IMR-90 (cell line): ENCODE measurements around the gene CLK4. TPM values are rescaled to one million over a fixed set of nuclear protein-coding genes. Genes with fewer than 3 reads are reported as not detected.

ENCODE experiments used
- ATAC-seq: fragments of 200-7000 bp; cut with Tn5 transposase; 2 replicates; pipeline ENCODE4 v1.9.1; 2020; ENCODE audit warnings: low read depth, mild to moderate bottlenecking, moderate library complexity
- BruUV-seq: library from RNA; stranded (reverse); fragments of 400-500 nt; replicated peaks from 2 replicates; lab custom pipeline; 2021; lab: Mats Ljungman, UMichigan
- CTCF ChIA-PET: fragments of 300-600 bp; formaldehyde crosslinking; extraction: SDS; loops from one replicate; lab custom pipeline; 2021; ENCODE audit warnings: antibody characterized with exemption; lab: Yijun Ruan, JAX
- POLR2A ChIA-PET: fragments of 300-600 bp; sonication (Branson Sonifier 250); formaldehyde crosslinking; loops from one replicate; lab custom pipeline; 2022; ENCODE audit warnings: antibody characterized with exemption; ENCODE audit not compliant: unreplicated experiment; lab: Charles Lee
- DNase-seq: peaks from one replicate; pipeline ENCODE4 v3.0.0; 2013
- H2AFZ ChIP-seq: replicated peaks from 2 replicates; pipeline ENCODE3; 2013; ENCODE audit warnings: low read length, mild to moderate bottlenecking; ENCODE audit not compliant: poor library complexity
- H2AK5ac ChIP-seq: 2 replicates; pipeline ENCODE4 v1.6.1; 2013; ENCODE audit warnings: low read depth, low read length, inconsistent platforms
- H2AK9ac ChIP-seq: replicated peaks from 2 replicates; pipeline ENCODE3; 2013; ENCODE audit warnings: mild to moderate bottlenecking, low read depth, low read length, moderate library complexity; ENCODE audit not compliant: poor library complexity
- H2BK120ac ChIP-seq: 2 replicates; pipeline ENCODE4 v1.6.1; 2013; ENCODE audit warnings: low read depth, low read length, inconsistent platforms
- H2BK15ac ChIP-seq: 3 replicates; pipeline ENCODE4 v1.6.1; 2013; ENCODE audit warnings: low read depth, low read length, inconsistent platforms
- H2BK20ac ChIP-seq: 2 replicates; pipeline ENCODE4 v1.6.1; 2013; ENCODE audit warnings: low read depth, mild to moderate bottlenecking, inconsistent platforms, low read length, moderate library complexity
- H2BK5ac ChIP-seq: 2 replicates; pipeline ENCODE4 v1.6.1; 2013; ENCODE audit warnings: mild to moderate bottlenecking, low read depth, low read length, inconsistent platforms; ENCODE audit not compliant: poor library complexity, severe bottlenecking
- H3K14ac ChIP-seq: replicated peaks from 2 replicates; pipeline ENCODE4 v1.6.1; 2013; ENCODE audit warnings: low read depth, low read length, inconsistent platforms
- H3K18ac ChIP-seq: 2 replicates; pipeline ENCODE4 v1.6.1; 2013; ENCODE audit warnings: low read depth, low read length, control low read depth
- H3K23ac ChIP-seq: 2 replicates; pipeline ENCODE4 v1.6.1; 2013; ENCODE audit warnings: low read depth, low read length, inconsistent platforms
- H3K27ac ChIP-seq: 2 replicates; pipeline ENCODE4 v1.5.1; 2013; ENCODE audit warnings: mild to moderate bottlenecking, control low read depth, low read length; ENCODE audit not compliant: insufficient read depth
- H3K27me3 ChIP-seq: 2 replicates; pipeline ENCODE4 v1.6.1; 2013; ENCODE audit warnings: low read length; ENCODE audit not compliant: control insufficient read depth, insufficient read depth
- H3K36me3 ChIP-seq: 2 replicates; pipeline ENCODE4 v1.6.1; 2013; ENCODE audit warnings: low read length, mixed read lengths; ENCODE audit not compliant: control insufficient read depth, insufficient read depth
- H3K4ac ChIP-seq: 2 replicates; pipeline ENCODE4 v1.6.1; 2013; ENCODE audit warnings: low read depth, low read length, inconsistent platforms
- H3K4me1 ChIP-seq: 2 replicates; pipeline ENCODE4 v1.6.1; 2013; ENCODE audit warnings: low read length, mixed read lengths; ENCODE audit not compliant: control insufficient read depth, insufficient read depth
- H3K4me2 ChIP-seq: 2 replicates; pipeline ENCODE4 v1.6.1; 2013; ENCODE audit warnings: low read depth, mild to moderate bottlenecking, control low read depth, low read length, moderate library complexity
- H3K4me3 ChIP-seq: 2 replicates; pipeline ENCODE4 v1.5.1; 2013; ENCODE audit warnings: low read depth, mild to moderate bottlenecking, control low read depth, low read length, moderate library complexity; ENCODE audit not compliant: insufficient read depth
- H3K56ac ChIP-seq: 2 replicates; pipeline ENCODE4 v1.6.1; 2013; ENCODE audit warnings: low read length, inconsistent platforms; ENCODE audit not compliant: insufficient read depth; ENCODE audit errors: extremely low read depth
- H3K79me1 ChIP-seq, 2 experiments: 2 replicates each; pipeline ENCODE4 v1.6.1; 2013; ENCODE audit warnings: low read length in 2 of 2, inconsistent platforms in 1 of 2, low read depth in 1 of 2
- H3K9ac ChIP-seq: 2 replicates; pipeline ENCODE4 v1.6.1; 2013; ENCODE audit warnings: low read depth, low read length, control low read depth
- H3K9me1 ChIP-seq: 2 replicates; pipeline ENCODE4 v1.6.1; 2013; ENCODE audit warnings: low read length, inconsistent platforms; ENCODE audit not compliant: insufficient read depth
- H3K9me3 ChIP-seq: 2 replicates; pipeline ENCODE4 v1.6.1; 2013; ENCODE audit warnings: low read length; ENCODE audit not compliant: control insufficient read depth, insufficient read depth
- H4K20me1 ChIP-seq: 2 replicates; pipeline ENCODE4 v1.6.1; 2013; ENCODE audit warnings: low read length, inconsistent platforms; ENCODE audit not compliant: insufficient read depth
- H4K5ac ChIP-seq: 2 replicates; pipeline ENCODE4 v1.6.1; 2013; ENCODE audit warnings: mild to moderate bottlenecking, low read depth, low read length, control low read depth
- H4K8ac ChIP-seq, 2 experiments: 2 replicates each; pipeline ENCODE4 v1.6.1; 2013; ENCODE audit warnings: low read depth in 2 of 2, low read length in 2 of 2, control low read depth in 1 of 2, inconsistent platforms in 1 of 2
- H4K91ac ChIP-seq: 2 replicates; pipeline ENCODE4 v1.6.1; 2013; ENCODE audit warnings: low read depth, low read length, inconsistent platforms; ENCODE audit not compliant: insufficient read depth
- CTCF ChIP-seq: conservative IDR thresholded peaks from 2 replicates; pipeline ENCODE4 v1.5.1; 2012; ENCODE audit warnings: mild to moderate bottlenecking, low read depth, low read length, improper control_type of control experiment
- ELK1 ChIP-seq: fragments of 150-350 bp; IDR thresholded peaks from 2 replicates; pipeline ENCODE4 v1.6.1; 2016; ENCODE audit warnings: low read depth, mild to moderate bottlenecking, low read length, moderate library complexity, borderline replicate concordance
- MAFK ChIP-seq: IDR thresholded peaks from 2 replicates; pipeline ENCODE4 v1.6.1; 2012; ENCODE audit warnings: low read depth, low read length, improper control_type of control experiment
- NFE2L2 ChIP-seq: fragments of 150-350 bp; IDR thresholded peaks from 2 replicates; pipeline ENCODE4 v1.6.1; 2016; ENCODE audit warnings: low read depth, mild to moderate bottlenecking, low read length
- WGBS, 2 experiments: methylation state at CpG; one replicate each; pipeline versions ENCODE4 v1.1.5 to v1.1.7; 2013; ENCODE audit warnings: missing lambda C conversion rate in 2 of 2; ENCODE audit not compliant: insufficient read length in 1 of 2; ENCODE audit errors: extremely low coverage in 2 of 2; 5-methylcytosine and 5-hydroxymethylcytosine counted together
- dilution Hi-C: fragments of 300-500 bp; cut with HindIII; formaldehyde crosslinking; loops from one replicate; pipeline ENCODE4 v1.14.3; 2018; ENCODE audit warnings: low sequenced_read_pairs; ENCODE audit not compliant: unreplicated experiment
- in situ Hi-C: fragments of 300-500 bp; cut with MboI; formaldehyde crosslinking; loops from 3 replicates; pipeline ENCODE4 v1.14.3; 2019; ENCODE audit warnings: low sequenced_read_pairs, inconsistent platforms, mixed read lengths
- intact Hi-C: fragments of 100-400 bp; cut with micrococcal nuclease; formaldehyde crosslinking; loops from 2 replicates; pipeline ENCODE4 v1.10.0; 2022
- polyA plus RNA-seq, 3 experiments: library from polyadenylated mRNA; depleted of rRNA; stranded (reverse); fragments of >200 nt; gene quantifications; 2 replicates each; pipeline ENCODE4 v1.2.3, GENCODE V29; 2012; ENCODE audit warnings: low replicate concordance in 1 of 3
- total RNA-seq: library from RNA; depleted of rRNA; stranded (reverse); fragments of >200 nt; gene quantifications from 2 replicates; pipeline ENCODE4 v1.2.3, GENCODE V29; 2012
- TF ChIP-seq, protein P1 (sequence below): fragments of 150-350 bp; IDR thresholded peaks from 2 replicates; pipeline ENCODE4 v1.6.1; 2017; ENCODE audit warnings: mild to moderate bottlenecking, antibody characterized with exemption, low read length, low read depth

Gene CLK4
- total and polyA plus RNA-seq, 2 of the 4 experiments (the other 2 are of a cell fraction) = 8.2 to 11.9 TPM

DNA sequence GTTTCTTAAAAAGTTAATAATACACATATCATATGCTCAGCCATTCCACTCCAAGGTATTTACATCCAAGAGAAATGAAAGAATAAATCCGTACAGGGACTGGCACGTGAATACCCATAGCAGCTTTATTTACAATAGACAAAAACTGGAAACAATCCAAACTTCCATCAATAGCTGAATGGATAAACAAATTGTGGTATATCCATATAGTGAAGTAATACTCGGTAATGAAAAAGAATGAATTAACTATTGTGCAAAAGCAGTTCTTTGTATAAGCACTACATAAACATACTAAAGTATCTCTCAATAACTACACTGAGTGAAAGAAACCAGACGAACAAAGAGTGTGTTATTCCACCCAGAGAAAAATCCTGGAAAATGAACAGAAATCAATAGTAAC, 54.2 kb downstream of the CLK4 start:
- Histone ChIP-seq H2BK20ac (no peak overlapping the region), H3K56ac (no peak overlapping the region), H3K4ac (no peak overlapping the region), H3K79me1 (no peaks in the 10 kb centered on the region), H3K9ac (no peak overlapping the region), H3K18ac (no peak overlapping the region), H2BK5ac (no peak overlapping the region), H3K4me1 (no peaks in the 10 kb centered on the region), H2BK15ac (no peak overlapping the region), H3K36me3 (no peaks in the 10 kb centered on the region), H3K4me2 (no peak overlapping the region), H3K23ac (no peak overlapping the region), H4K5ac (no peak overlapping the region), H2BK120ac (no peak overlapping the region), H2AK5ac (no peak overlapping the region), H3K9me3 (peaks cover 14% of the 10 kb centered on the region), H3K27me3 (no peaks in the 10 kb centered on the region), H3K14ac (no peak overlapping the region), H2AFZ (no peak overlapping the region), H4K91ac (no peak overlapping the region), H3K27ac (no peak overlapping the region), H2AK9ac (no peak overlapping the region), H3K9me1 (no peaks in the 10 kb centered on the region), H4K20me1 (no peaks in the 10 kb centered on the region), H3K4me3 (no peak overlapping the region), H4K8ac (no peak overlapping the region)
- no CpG with 5 or more reads among the region's 4 CpGs for WGBS, 2 experiments
- ChIA-PET POLR2A (no interaction called here), CTCF (no interaction called here)
- TF ChIP-seq ELK1 (no peak), NFE2L2 (no peak), CTCF (no peak), MAFK (no peak)
- TF ChIP-seq, protein P1, sequence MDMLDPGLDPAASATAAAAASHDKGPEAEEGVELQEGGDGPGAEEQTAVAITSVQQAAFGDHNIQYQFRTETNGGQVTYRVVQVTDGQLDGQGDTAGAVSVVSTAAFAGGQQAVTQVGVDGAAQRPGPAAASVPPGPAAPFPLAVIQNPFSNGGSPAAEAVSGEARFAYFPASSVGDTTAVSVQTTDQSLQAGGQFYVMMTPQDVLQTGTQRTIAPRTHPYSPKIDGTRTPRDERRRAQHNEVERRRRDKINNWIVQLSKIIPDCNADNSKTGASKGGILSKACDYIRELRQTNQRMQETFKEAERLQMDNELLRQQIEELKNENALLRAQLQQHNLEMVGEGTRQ = no peak
- DNase-seq (no peak), ATAC-seq (no peak)
- dilution Hi-C loops = no loop called here
- BruUV-seq = no TSS peak
- in situ Hi-C loops = no loop called here
- intact Hi-C loops = no loop called here
